Measurements from ENCODE around the gene S100A12.

The S100A12 gene

GRCh38 chr1:153397051-153397923, 21.9 kb upstream of the S100A12 start:
- no peak for DNase-seq (ENCODE audit: low spot score)

DNA sequence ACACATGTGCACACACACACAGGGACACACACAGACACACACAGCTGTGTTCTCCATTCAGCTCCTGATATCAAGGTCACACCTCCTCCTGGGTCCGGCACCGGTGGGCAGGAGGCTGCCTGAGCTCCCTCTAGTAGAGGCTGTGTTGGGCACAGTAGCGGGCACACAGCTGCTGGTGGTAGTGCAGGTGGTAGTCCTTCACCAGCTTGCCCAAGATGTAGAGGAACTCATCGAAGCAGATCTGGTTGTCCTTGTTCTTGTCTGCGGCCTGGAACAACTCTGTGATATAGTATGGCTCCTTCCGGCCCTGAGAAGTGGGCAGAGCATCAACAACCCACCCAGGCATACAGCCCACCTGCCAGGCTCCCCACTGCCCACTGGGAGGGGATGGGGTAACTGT, 21.0 kb upstream of the S100A12 start:
- DNase-seq (ENCODE audit: low spot score), result no peak

DNA sequence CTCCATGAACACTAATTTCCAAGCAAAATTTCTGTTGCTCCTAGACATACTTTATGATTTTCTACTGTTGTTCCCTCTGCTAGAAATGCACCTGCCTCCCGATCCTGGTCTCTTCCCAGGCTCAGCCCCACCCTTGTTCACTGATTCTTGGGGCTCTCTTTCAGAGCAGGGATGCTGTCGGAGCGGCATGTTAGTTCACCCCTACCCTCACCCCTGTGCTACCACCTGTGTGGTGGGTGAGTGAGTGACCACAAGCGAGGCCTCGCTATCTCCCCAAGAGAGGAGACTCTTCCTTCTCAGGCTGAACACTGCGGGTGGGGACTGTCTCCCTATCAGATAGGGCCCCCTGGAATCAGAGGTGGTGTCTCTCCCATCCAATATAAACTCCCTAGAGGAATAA, 20.4 kb upstream of the S100A12 start:
- DNase-seq (ENCODE audit: low spot score), result no peak

- no peak for DNase-seq (ENCODE audit: low spot score)
Observed at GRCh38 chr1:153395136-153395685, 19.8 kb upstream of the S100A12 start.

- DNase-seq (ENCODE audit: low spot score), result no peak
Observed at GRCh38 chr1:153394391-153394790, 19.0 kb upstream of the S100A12 start.

- DNase-seq (ENCODE audit: low spot score), result no peak
Observed at GRCh38 chr1:153393926-153394325, 18.5 kb upstream of the S100A12 start.

DNA sequence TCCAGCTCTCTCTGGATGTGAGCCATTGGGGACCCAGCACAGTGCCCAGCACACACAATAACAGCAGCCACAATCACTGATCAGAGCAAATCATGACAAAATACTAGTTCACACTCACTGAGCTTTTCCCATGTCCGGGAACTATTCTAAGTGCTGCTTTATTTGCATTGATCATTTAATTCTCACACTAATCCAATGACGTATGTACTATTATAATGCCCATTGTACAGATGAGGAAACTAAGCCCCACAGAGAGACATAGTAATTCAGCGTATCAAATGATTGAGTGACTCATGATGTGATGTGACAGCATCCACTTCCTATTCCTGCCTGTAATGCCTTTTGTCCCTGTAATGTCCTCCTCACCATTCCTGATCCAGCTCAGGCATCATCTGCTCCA, 17.4 kb upstream of the S100A12 start:
- DNase-seq (ENCODE audit: low spot score), result no peak

- DNase-seq (ENCODE audit: low spot score), result no peak
Observed at GRCh38 chr1:153392258-153392657, 16.8 kb upstream of the S100A12 start.

GRCh38 chr1:153390938-153391710, 15.7 kb upstream of the S100A12 start, which contains the start of gene S100A8:
Gene S100A8, minus strand, starts transcription at chr1:153391073. Its CDS starts 538 bp downstream, at chr1:153390535.
- DNase-seq (ENCODE audit: low spot score), result no peak

GRCh38 chr1:153389973-153390879, 14.8 kb upstream of the S100A12 start:
- no peak for DNase-seq (ENCODE audit: low spot score)

DNA sequence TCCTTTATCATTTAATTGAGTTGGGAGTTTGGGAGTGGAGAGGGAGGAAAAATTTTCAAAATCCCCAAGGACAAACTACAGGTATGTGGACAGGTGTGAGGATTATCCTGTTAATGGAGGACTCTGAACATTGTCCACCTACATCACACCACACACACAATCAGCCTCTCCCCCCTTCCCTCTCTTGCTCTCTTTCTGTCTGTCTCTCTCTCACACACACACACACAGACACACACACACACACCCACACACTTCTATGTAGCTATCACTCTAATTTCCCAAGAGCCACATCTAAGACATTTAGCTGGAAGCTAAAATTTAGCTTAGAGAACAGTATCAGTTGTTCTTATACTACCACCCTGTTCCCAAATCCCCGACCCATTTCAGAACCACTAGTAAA, 14.0 kb upstream of the S100A12 start:
- no peak for DNase-seq (ENCODE audit: low spot score)

DNA sequence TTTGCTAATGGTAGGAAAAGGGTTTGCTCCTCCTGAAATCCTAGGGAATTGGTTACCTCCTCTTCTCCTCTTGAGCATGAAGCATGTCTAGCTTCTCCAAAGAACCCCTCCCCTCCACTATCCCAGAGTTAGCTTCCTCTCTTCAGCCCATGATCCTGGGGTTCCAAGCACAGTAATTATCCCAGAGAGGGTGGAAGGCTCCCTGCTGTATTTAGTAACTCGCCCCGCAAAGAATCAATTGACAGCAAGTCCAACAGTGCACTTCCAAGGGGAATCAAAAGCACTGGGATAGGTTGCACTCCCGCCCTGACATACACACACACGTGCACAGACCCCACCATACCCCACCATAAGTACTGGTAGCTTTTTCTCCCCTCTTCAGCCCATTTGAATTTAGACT, 12.4 kb upstream of the S100A12 start:
- DNase-seq (ENCODE audit: low spot score), result no peak

DNA sequence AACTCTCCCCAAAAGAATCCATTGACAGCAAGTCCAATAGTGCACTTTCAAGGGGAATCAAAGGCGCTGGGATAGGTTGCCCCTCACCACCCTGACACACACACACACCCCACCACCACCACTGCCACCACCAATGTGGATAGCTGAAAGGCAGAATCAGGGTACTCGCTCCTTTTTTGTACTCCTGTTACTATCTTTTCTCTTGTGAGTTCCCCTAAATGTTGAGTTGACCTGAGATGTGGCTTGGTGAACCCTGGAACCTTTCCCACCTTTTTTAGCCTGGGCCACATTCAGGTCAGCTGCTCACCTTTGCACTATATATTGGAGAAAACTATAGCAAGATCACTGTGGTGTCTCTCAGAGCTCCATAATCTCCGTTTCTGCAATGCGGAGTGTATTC, 11.6 kb upstream of the S100A12 start:
- no peak for DNase-seq (ENCODE audit: low spot score)

GRCh38 chr1:153386500-153386901, 11.1 kb upstream of the S100A12 start:
- no peak for DNase-seq (ENCODE audit: low spot score)

DNA sequence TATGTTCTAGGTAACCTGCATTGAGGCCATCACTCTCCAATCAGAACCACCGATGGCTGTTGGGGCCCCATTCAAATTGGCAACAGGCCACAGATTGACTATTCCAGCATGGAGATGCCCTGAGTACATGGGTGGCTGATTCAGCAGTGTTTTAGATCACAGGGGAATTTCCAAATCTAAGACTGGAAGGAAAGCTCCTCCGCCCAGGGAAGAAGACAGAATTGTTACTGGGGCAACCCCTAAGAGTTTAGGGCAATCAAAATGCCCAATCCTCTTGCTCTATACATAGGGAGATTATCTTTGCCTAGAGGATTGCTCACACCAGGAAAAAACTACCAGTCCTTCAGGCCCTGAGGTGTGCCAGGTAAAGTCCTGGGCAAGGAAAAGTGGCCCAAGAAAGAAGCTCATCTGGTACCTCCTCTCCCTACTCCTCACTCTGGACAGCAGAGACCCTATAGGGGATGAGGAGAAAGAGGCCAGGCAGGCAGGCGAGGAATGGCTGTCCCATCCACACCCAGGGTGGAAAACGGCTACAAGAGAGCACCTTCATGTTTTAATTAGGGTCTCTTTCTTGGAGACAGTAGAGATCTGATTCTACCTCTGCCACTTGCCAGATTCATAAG, 9.6 kb upstream of the S100A12 start:
- DNase-seq (ENCODE audit: low spot score), result no peak

- DNase-seq (ENCODE audit: low spot score), result no peak
Observed at GRCh38 chr1:153380711-153381110, 5.3 kb upstream of the S100A12 start.

GRCh38 chr1:153379591-153379990, 4.2 kb upstream of the S100A12 start:
- no peak for DNase-seq (ENCODE audit: low spot score)

DNA sequence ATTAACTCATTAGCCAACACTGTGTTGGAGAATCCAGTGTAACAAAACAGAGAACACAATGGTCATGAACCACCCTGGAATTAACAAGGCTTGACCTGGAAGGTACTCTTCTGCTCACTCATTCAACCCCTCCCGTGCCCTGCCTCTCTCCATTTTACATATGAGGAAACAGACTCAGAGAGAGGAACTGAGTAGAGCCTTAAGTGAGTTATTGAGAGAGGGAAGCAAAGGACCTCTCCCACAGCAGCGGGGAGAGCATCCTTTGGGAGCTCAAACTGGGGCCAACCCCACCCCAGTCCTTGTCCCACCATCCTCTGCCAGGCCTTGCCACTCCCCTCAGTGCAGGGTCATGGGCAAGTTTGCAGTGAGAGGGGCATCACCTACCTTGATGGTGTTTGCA, 1.4 kb downstream of the S100A12 start:
- no peak for DNase-seq (ENCODE audit: low spot score)

GRCh38 chr1:153372571-153372970, 2.9 kb downstream of the S100A12 start:
- DNase-seq (ENCODE audit: low spot score), result no peak

- no peak for DNase-seq (ENCODE audit: low spot score)
Observed at GRCh38 chr1:153371231-153371630, 4.2 kb downstream of the S100A12 start.

- DNase-seq (ENCODE audit: low spot score), result no peak
Observed at GRCh38 chr1:153370146-153370545, 5.3 kb downstream of the S100A12 start.

All from NAMALWA (cell line).